Measurements from ENCODE around the gene KCTD13. TPM values are rescaled to one million over a fixed set of nuclear protein-coding genes. Genes with fewer than 3 reads are reported as not detected.
"Not testable (repeated sequence)": the region's sequence is repeated elsewhere in the genome, so short reads cannot be mapped to it uniquely, and the experiment has no call there.

The KCTD13 gene
- total RNA-seq, 2 donors from 2014 or later = 21.5 to 27.5 TPM

DNA sequence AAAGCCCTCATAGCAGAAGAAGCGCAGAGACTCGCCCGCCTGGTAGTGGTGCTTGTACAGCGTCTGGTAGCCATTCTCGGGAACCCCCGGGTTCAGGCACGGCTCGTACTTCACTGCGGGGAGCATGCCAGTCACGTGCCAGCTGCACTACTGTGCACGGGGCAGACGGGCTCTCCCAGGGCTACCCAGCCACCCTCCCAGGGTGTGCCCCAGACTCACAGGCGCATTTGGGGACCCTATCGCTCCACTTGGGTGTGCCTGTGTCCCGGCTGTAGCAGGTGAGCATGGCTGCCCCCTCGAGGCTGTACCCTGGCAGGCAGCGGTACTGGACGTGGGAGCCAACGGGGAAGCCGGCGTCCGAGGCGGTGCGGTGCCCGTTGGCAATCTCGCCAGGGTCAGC lies 52.7 kb downstream of the KCTD13 start:
- no peak overlapping the region for H3K27ac ChIP-seq (ENCODE audit: low read depth, low read length)
- Mint-ChIP-seq H3K4me3 (no peak overlapping the region), H3K27me3 (ENCODE audit: insufficient read depth) (peaks cover 20% of the 10 kb centered on the region), H3K27ac (no peak overlapping the region), H3K36me3 (ENCODE audit: low read depth) (peaks cover 10% of the 10 kb centered on the region), H3K4me1 (peaks cover 3% of the 10 kb centered on the region), H3K9me3 (peaks cover 2% of the 10 kb centered on the region)
- DNase-seq = no peak
- H3K4me3 ChIP-seq (ENCODE audit: low read length) = no peak overlapping the region
- no peak overlapping the region for H3K9ac ChIP-seq (ENCODE audit: extremely low read depth, low read length, poor library complexity, severe bottlenecking)
- H3K9me3 ChIP-seq (ENCODE audit: control insufficient read depth, low read length) = no peaks in the 10 kb centered on the region
- H3K4me1 ChIP-seq (ENCODE audit: control insufficient read depth, insufficient read depth, low read length) = no peaks in the 10 kb centered on the region
- 93 to 94% methylated on average over 23 to 26 of the region's 26 CpGs for WGBS, 2 experiments (ENCODE audit: insufficient coverage in 1 of 2, insufficient read length in 1 of 2)
- TF ChIP-seq, protein P1, sequence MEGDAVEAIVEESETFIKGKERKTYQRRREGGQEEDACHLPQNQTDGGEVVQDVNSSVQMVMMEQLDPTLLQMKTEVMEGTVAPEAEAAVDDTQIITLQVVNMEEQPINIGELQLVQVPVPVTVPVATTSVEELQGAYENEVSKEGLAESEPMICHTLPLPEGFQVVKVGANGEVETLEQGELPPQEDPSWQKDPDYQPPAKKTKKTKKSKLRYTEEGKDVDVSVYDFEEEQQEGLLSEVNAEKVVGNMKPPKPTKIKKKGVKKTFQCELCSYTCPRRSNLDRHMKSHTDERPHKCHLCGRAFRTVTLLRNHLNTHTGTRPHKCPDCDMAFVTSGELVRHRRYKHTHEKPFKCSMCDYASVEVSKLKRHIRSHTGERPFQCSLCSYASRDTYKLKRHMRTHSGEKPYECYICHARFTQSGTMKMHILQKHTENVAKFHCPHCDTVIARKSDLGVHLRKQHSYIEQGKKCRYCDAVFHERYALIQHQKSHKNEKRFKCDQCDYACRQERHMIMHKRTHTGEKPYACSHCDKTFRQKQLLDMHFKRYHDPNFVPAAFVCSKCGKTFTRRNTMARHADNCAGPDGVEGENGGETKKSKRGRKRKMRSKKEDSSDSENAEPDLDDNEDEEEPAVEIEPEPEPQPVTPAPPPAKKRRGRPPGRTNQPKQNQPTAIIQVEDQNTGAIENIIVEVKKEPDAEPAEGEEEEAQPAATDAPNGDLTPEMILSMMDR (conservative IDR thresholded peaks at IDR 0.05) = no peak
- H3K27me3 ChIP-seq (ENCODE audit: control insufficient read depth, insufficient read depth, low read length, poor library complexity, severe bottlenecking) = peaks cover 6% of the 10 kb centered on the region
- H3K36me3 ChIP-seq (ENCODE audit: control insufficient read depth, insufficient read depth, low read length) = no peaks in the 10 kb centered on the region

DNA sequence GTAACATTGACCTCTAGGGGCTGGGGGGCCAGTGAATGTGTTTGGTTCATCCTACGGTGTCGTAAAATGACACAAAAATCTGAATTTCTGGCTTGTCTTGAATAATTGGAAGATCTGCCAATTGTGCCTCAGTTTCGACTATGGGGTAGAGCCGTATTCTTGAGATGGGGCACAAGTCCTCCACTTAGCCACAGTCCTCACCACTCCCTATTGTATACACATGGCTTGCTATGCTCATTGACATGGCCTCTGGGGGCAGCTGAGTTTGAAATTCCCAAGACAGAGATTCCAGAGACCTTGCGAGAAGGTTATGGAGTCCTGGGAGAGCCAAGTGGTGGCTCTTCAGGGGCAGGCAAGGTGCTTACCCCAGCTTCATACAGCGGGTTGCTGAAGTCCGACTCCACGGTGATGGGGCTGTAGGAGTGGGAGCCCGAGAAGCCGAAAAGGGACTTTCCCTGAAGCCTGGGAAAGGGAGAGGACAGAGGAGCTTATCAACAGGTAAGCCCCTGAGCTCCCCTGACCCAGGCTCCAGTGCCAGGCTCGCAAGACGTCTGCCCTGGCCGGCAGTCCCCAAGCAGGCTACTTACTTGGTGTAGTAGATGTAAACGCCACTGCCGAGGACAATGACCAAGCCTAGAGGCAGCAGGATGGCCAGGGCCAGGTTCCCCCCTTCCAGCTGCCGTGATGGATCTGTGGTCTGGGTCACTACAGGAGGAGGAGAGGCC lies 54.0 kb downstream of the KCTD13 start:
- Histone ChIP-seq H3K9me3 (ENCODE audit: control insufficient read depth, low read length) (no peaks in the 10 kb centered on the region), H3K36me3 (ENCODE audit: control insufficient read depth, insufficient read depth, low read length) (no peaks in the 10 kb centered on the region), H3K4me1 (ENCODE audit: control insufficient read depth, insufficient read depth, low read length) (no peaks in the 10 kb centered on the region), H3K9ac (ENCODE audit: extremely low read depth, low read length, poor library complexity, severe bottlenecking) (no peak overlapping the region), H3K27ac (ENCODE audit: low read depth, low read length) (no peak overlapping the region), H3K27me3 (ENCODE audit: control insufficient read depth, insufficient read depth, low read length, poor library complexity, severe bottlenecking) (peaks cover 4% of the 10 kb centered on the region), H3K4me3 (ENCODE audit: low read length) (no peak overlapping the region)
- WGBS, 2 experiments (ENCODE audit: insufficient coverage in 1 of 2, insufficient read length in 1 of 2) = 95 to 96% methylated on average over 10 to 16 of the region's 16 CpGs
- no peak for DNase-seq
- Mint-ChIP-seq H3K27me3 (ENCODE audit: insufficient read depth) (peaks cover 13% of the 10 kb centered on the region), H3K4me3 (no peak overlapping the region), H3K9me3 (no peaks in the 10 kb centered on the region), H3K27ac (no peak overlapping the region), H3K36me3 (ENCODE audit: low read depth) (peaks cover 6% of the 10 kb centered on the region), H3K4me1 (no peaks in the 10 kb centered on the region)
- TF ChIP-seq, protein P1 (conservative IDR thresholded peaks at IDR 0.05) = no peak

DNA sequence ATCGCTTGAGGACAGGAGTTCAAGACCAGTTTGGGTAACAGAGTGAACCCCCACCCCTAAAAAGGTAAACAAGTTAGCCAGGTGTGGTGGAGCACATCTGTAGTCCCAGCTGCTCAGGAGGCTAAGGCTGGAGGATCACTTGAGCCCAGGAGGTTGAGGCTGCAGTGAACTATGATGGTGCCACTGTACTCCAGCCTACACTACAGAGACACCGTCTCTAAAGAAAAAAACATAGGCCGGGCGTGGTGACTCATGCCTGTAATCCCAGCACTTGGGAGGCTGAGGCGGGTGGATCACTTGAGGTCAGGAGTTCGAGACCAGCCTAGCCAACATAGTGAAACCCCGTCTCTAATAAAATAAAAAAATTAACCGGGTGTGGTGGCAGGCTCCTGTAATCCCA lies 57.0 kb downstream of the KCTD13 start:
- H3K27me3 Mint-ChIP-seq (ENCODE audit: insufficient read depth); H3K27ac Mint-ChIP-seq; H3K36me3 Mint-ChIP-seq (ENCODE audit: low read depth); H3K9ac ChIP-seq (ENCODE audit: extremely low read depth, low read length, poor library complexity, severe bottlenecking); H3K9me3 ChIP-seq (ENCODE audit: control insufficient read depth, low read length); H3K4me1 Mint-ChIP-seq; DNase-seq; H3K4me3 Mint-ChIP-seq; H3K27ac ChIP-seq (ENCODE audit: low read depth, low read length); H3K9me3 Mint-ChIP-seq; H3K4me1 ChIP-seq (ENCODE audit: control insufficient read depth, insufficient read depth, low read length); H3K27me3 ChIP-seq (ENCODE audit: control insufficient read depth, insufficient read depth, low read length, poor library complexity, severe bottlenecking); H3K36me3 ChIP-seq (ENCODE audit: control insufficient read depth, insufficient read depth, low read length); H3K4me3 ChIP-seq (ENCODE audit: low read length): not testable (repeated sequence)
- WGBS, 2 experiments (ENCODE audit: insufficient coverage in 1 of 2, insufficient read length in 1 of 2) = 96 to 100% methylated on average over 2 to 8 of the region's 8 CpGs
